Measurements from ENCODE around the gene SUPT6H.

The SUPT6H gene

DNA sequence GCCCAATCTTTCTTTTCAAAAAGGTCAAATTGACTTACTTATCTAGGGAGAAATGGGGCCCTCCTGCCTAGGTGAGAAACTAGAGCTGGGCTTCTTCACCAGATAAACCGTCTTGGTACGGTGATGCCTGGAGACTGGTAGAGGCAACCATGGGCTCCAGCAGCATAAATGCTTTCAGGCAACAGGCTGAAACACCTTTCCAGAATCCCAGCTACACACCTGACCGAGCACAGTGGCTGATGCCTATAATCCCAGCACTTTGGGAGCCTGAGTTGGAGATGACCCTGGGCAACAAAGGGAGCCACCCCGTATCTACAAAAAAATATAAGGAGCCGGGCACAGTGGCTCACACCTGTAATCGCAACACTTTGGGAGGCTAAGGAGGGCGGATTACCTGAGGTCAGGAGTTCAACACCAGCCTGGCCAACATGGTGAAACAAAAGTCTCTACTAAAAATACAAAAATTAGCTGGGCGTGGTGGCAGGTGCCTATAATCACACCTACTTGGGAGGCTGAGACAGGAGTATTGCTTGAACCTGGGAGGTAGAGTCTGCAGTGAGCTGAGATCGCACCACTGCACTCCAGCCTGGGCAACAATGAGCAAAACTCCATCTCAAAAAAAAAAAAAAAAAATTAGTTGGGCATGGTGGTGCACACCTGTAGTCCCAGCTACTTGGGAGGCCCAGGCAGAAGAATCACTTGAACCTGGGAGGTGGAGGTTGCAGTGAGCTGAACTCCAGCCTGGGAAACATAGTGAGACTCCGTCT lies 89.8 kb downstream of the SUPT6H start:
- ChIA-PET POLR2A (ENCODE audit: low non-redundant PET) (interaction anchor here (0.7 to 1.7 kb wide), 2 partner anchors 24 to 128 kb away, joined by 6 to 12 read pairs; partner anchors contain the start of gene NEK8), CTCF (interaction anchor here (0.6 to 14.3 kb wide), 5 partner anchors 12 to 166 kb away, joined by 3 to 249 read pairs (median 7); partner anchors contain the start of genes NEK8 and TLCD1)
- TF ChIP-seq, protein P1, sequence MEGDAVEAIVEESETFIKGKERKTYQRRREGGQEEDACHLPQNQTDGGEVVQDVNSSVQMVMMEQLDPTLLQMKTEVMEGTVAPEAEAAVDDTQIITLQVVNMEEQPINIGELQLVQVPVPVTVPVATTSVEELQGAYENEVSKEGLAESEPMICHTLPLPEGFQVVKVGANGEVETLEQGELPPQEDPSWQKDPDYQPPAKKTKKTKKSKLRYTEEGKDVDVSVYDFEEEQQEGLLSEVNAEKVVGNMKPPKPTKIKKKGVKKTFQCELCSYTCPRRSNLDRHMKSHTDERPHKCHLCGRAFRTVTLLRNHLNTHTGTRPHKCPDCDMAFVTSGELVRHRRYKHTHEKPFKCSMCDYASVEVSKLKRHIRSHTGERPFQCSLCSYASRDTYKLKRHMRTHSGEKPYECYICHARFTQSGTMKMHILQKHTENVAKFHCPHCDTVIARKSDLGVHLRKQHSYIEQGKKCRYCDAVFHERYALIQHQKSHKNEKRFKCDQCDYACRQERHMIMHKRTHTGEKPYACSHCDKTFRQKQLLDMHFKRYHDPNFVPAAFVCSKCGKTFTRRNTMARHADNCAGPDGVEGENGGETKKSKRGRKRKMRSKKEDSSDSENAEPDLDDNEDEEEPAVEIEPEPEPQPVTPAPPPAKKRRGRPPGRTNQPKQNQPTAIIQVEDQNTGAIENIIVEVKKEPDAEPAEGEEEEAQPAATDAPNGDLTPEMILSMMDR (conservative IDR thresholded peaks at IDR 0.05; ENCODE audit: low read depth), result no peak
- no peak for DNase-seq (ENCODE audit: low spot score)
- peak overlapping the region; percentile 100 for H3K27ac ChIP-seq
